ENCODE data around the gene KCNQ2.

DNA sequence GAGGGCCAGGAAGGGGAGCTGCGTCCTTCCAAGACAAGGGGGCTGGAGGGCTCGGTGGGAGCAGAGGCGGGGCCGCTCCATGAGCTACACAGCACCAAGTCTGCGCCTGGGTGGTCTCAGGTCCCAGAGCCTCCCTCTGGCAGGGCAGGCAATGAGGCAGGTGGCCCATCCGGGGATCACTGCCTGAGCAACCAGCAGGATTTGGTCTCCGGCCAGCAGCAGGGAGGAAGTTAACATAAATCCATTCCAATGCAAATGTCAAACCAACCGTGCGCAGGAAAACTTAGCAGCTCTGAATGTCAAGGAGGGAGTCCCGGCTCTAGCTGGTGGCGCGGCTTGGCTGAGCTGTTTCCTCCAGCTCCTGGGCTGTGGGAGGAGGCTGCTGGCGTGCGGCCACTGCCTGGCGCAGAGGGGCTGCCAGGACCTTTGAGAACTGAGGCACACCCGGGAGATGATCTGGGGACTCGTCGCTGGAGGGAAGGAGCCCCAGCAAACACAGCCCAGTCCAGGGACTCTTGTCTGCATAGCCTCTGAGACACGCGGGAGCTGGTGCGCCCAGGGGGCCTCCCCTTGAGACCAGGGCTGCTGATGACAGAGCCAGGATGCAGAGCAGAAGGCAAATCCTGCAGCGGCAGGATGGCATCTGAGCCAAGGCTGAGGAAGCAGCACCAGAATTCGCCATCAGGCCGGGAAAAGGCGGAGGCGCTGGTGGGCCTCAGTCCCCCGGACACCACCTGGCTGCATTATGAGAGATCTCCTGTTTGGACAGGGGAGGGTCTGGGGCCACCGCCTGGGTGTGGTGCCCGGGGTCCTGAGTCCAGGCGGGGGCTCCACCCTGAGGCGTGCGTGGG, 78.2 kb downstream of the KCNQ2 start:
- TF ChIP-seq, protein P1, sequence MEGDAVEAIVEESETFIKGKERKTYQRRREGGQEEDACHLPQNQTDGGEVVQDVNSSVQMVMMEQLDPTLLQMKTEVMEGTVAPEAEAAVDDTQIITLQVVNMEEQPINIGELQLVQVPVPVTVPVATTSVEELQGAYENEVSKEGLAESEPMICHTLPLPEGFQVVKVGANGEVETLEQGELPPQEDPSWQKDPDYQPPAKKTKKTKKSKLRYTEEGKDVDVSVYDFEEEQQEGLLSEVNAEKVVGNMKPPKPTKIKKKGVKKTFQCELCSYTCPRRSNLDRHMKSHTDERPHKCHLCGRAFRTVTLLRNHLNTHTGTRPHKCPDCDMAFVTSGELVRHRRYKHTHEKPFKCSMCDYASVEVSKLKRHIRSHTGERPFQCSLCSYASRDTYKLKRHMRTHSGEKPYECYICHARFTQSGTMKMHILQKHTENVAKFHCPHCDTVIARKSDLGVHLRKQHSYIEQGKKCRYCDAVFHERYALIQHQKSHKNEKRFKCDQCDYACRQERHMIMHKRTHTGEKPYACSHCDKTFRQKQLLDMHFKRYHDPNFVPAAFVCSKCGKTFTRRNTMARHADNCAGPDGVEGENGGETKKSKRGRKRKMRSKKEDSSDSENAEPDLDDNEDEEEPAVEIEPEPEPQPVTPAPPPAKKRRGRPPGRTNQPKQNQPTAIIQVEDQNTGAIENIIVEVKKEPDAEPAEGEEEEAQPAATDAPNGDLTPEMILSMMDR (conservative IDR thresholded peaks at IDR 0.05): no peak
- no peak for TF ChIP-seq EZH2 (IDR thresholded peaks at IDR 0.05; ENCODE audit: low read depth)
